ENCODE measurements around the gene DTX1. TPM values are rescaled to one million over a fixed set of nuclear protein-coding genes. Genes with fewer than 3 reads are reported as not detected.

DTX1 gene
- total and polyA plus RNA-seq, 2 of the 13 experiments (the other 11 are each of a cell fraction or from before 2014, with no cell fraction given), result not detected

DNA sequence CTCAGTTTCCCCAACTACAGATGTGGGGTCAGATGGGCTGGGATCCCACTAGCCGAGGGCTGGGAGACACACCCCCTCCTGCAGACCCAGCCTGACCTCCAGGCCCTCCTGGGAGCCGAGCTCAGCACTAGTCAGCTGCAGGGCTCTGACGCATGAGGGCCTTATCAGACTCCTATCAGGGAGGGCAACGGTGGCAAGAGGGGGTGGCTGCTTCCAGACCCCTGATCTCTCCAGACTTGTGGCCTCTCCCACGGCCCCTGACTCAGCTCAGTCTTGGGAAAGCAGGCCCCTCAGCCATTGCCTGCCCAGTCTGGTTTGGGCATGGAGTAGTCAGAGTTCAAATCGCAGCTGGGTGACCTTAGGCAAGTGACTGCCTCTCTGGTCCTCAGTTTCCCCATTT lies 76.5 kb downstream of the DTX1 start:
- POLR2A ChIA-PET, result no interaction called here
- CTCF ChIA-PET (ENCODE audit: low intra/inter-chr PET ratio, low total read pairs), result no interaction called here
- in situ Hi-C loops (cut with HindIII; ENCODE audit: extremely low pct_ligation_motif_present, low pct_unique_long_range_greater_than_20kb) (no loop called here), intact Hi-C loops (cut with micrococcal nuclease; ENCODE audit: unreplicated experiment) (no loop called here)
- FAIRE-seq (no peak), ATAC-seq (no peak), DNase-seq (ENCODE audit: low spot score) (no peak)
- Histone ChIP-seq H3K79me2 (ENCODE audit: insufficient read depth, low read length) (no peaks in the 10 kb centered on the region), H3K4me1 (ENCODE audit: insufficient read depth, low read length) (no peaks in the 10 kb centered on the region), H2AFZ (ENCODE audit: low read length) (no peak overlapping the region), H3K9ac (ENCODE audit: insufficient read depth, low read depth, low read length) (no peak overlapping the region), H3K27ac (ENCODE audit: extremely low read length, insufficient read depth, low read length) (no peak overlapping the region), H3K4me2 (ENCODE audit: low read depth, low read length) (no peak overlapping the region), H4K20me1 (ENCODE audit: insufficient read depth, low read length) (no peaks in the 10 kb centered on the region), H3K36me3 (replicated peaks in 1 of 2; ENCODE audit: control insufficient read depth in 1 of 2, insufficient read depth in 2 of 2, low read length in 2 of 2) (no peaks in the 10 kb centered on the region), H3K27me3 (ENCODE audit: control insufficient read depth in 1 of 2, insufficient read depth in 2 of 2, low read length in 2 of 2) (peaks cover 0 to 4% of the 10 kb centered on the region in 2 experiments; a peak in 1 of 5 replicates), H3K9me3 (ENCODE audit: low read length) (no peaks in the 10 kb centered on the region), H3K4me3 (replicated peaks in 1 of 3; ENCODE audit: insufficient read depth in 1 of 3, low read depth in 2 of 3, low read length in 3 of 3) (no peak overlapping the region)
- BruUV-seq (replicated peaks), result no TSS peak
- TF ChIP-seq CBX1 (IDR thresholded peaks at IDR 0.05; ENCODE audit: low read depth), result no peak
- no peak for TF ChIP-seq ZMYM4 (CRISPR knock-in tag; IDR thresholded peaks at IDR 0.05)
- TF ChIP-seq, protein P1, sequence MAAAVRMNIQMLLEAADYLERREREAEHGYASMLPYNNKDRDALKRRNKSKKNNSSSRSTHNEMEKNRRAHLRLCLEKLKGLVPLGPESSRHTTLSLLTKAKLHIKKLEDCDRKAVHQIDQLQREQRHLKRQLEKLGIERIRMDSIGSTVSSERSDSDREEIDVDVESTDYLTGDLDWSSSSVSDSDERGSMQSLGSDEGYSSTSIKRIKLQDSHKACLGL (CRISPR knock-in tag; IDR thresholded peaks at IDR 0.05), result no peak
- TF ChIP-seq SOX6 (IDR thresholded peaks at IDR 0.05), result no peak
- TF ChIP-seq SOX6 (CRISPR knock-in tag; IDR thresholded peaks at IDR 0.05), result no peak
- no peak for TF ChIP-seq ARNT (IDR thresholded peaks at IDR 0.05)
- TF ChIP-seq ZNF781 (CRISPR knock-in tag; IDR thresholded peaks at IDR 0.05; ENCODE audit: borderline replicate concordance, not compliant biosample characterization), result no peak
- TF ChIP-seq ZNF564 (CRISPR knock-in tag; IDR thresholded peaks at IDR 0.05), result no peak
- TF ChIP-seq ZFP82 (CRISPR knock-in tag; IDR thresholded peaks at IDR 0.05; ENCODE audit: borderline replicate concordance), result no peak
- TF ChIP-seq PHF20 (CRISPR knock-in tag; IDR thresholded peaks at IDR 0.05), result no peak
- TF ChIP-seq ZNF468 (CRISPR knock-in tag; IDR thresholded peaks at IDR 0.05), result no peak
- no peak for TF ChIP-seq ZNF75D (CRISPR knock-in tag; IDR thresholded peaks at IDR 0.05; ENCODE audit: borderline replicate concordance)
- 2% methylated on average over 5 of the region's 6 CpGs for WGBS (ENCODE audit: low lambda C conversion rate)

Data from HepG2 (cell line).